Smooth muscle cell of the pulmonary artery (primary cell): ENCODE results near the gene ZFTA. TPM values are rescaled to one million over a fixed set of nuclear protein-coding genes. Genes with fewer than 3 reads are reported as not detected.

Experiments
- total RNA-seq: library from RNA; depleted of rRNA; stranded (reverse); fragments of >200 nt; gene quantifications from 2 replicates; pipeline ENCODE4 v1.2.3, GENCODE V29; 2014

The ZFTA gene
- 17.7 and 19.2 TPM in 2 replicates for total RNA-seq

DNA sequence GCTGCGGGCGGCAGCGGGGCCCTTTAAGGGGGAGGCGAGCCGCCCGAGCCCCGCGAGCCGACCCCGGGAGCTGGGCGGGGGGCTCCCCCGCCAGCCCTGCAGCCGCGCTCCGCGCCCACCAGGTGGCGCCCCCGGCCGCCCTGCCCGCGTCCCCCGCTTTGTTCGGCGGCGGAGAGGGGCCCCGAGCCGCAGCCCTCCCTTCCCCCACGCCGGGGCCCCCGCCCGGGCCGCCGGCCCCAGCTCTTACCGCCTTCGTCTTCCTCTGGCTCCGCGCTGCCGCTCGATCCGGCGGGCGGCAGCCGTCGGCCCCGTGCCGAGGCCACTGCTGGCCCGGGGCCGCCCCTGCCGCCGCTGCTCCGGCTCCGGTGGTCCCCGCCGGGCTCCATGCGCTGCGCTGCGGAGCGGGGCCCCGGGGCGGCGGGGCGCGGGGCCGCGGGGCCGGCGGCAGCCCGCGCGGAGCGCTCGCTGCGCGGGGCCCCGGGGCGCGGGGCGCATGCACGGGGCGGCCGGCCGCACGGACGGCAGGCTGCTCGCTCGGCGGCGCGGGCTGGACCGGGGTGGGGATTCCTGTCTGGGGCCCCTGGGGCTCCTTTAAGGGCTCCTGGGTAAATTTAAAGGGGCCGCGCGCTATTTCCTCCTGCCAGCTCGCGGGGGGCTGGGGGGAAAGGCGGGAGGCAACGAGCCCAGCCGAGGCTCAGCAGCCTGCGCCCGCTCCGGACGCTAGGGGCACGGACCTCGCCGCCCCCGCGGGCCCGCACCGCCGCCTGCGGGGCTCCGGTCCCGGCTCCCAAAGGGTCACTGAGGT is at the start of gene ZFTA:
ZFTA (minus strand) TSS at position 539 of the 805 bp plus-strand sequence; CDS start at position 386, 153 bp downstream.

DNA sequence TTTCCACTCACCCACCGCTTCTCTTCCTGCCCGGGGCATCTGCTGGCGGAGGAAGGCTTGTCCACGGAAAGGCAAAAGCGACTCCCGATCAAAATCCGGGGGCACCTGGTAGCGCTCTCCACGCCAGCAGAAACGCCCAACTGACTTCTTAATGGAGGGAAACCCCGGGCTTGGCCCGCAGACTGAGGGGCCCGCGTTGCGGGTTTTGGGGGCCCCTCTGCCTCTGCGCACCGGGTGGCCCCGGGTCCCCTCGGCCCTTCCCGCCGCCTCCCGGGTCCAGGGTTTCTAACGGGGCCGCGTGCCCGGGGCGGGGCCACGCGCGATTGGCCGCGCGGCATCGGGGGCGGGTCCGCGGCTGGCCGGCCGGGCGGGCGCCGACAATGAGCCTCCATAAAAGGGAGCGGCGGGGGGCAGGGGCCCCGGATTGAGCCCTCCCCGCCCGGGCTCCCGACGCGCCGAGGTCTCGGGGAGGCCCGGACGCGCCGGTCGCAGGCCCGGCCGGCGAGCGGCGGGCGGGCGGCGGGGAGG is 44.5 kb upstream of the ZFTA start, which contains the start of gene SPINDOC:
SPINDOC (plus strand) TSS at position 422 of the 528 bp plus-strand sequence. CDS start 231 bp downstream, outside the sequence.

Other genes with a start within 250 kb of the ZFTA start
- gene PLAAT4, start 232.0 kb downstream of the ZFTA start, total RNA-seq, result 5.1 and 9.1 TPM in 2 replicates
- gene PLAAT2, start 205.4 kb downstream of the ZFTA start, total RNA-seq, result not detected in 2 replicates
- gene PLAAT3, start 154.3 kb downstream of the ZFTA start, total RNA-seq, result 12.0 and 30.2 TPM in 2 replicates
- gene ATL3, start 97.4 kb downstream of the ZFTA start, total RNA-seq, result 110 and 158 TPM in 2 replicates
- gene RTN3, start 87.3 kb downstream of the ZFTA start, total RNA-seq, result 83.3 and 98.0 TPM in 2 replicates
- gene SPINDOC, start 44.7 kb upstream of the ZFTA start, total RNA-seq, result 10.7 and 15.6 TPM in 2 replicates
- 10.3 and 12.0 TPM in 2 replicates for gene MARK2, start 70.3 kb upstream of the ZFTA start, total RNA-seq
- gene RCOR2, start 148.4 kb upstream of the ZFTA start, total RNA-seq, result 2.3 and 5.8 TPM in 2 replicates
- gene NAA40, start 170.2 kb upstream of the ZFTA start, total RNA-seq, result 10.9 and 13.8 TPM in 2 replicates
- 333 and 338 TPM in 2 replicates for gene COX8A, start 205.8 kb upstream of the ZFTA start, total RNA-seq
- 43.1 and 44.3 TPM in 2 replicates for gene OTUB1, start 217.7 kb upstream of the ZFTA start, total RNA-seq